Ascending aorta (tissue), 2 donors: ENCODE data around the gene DDX20. TPM values are rescaled to one million over a fixed set of nuclear protein-coding genes. Genes with fewer than 3 reads are reported as not detected.

ENCODE experiments used
- DNase-seq, 2 donors: peaks; one replicate each; pipeline ENCODE4 v3.0.0-alpha.2; 2019; ENCODE audit warnings: low spot score in 2 of 2
- H3K27ac ChIP-seq, 2 donors: fragments of 200-600 bp; sonication (generic); one replicate each; pipeline ENCODE4 v1.5.1; 2016 to 2017; ENCODE audit warnings: mild to moderate bottlenecking in 1 of 2
- H3K27me3 ChIP-seq: fragments of 200-600 bp; sonication (generic); one replicate; pipeline ENCODE4 v1.5.1; 2017
- H3K36me3 ChIP-seq, 2 donors: fragments of 200-600 bp; sonication (generic); one replicate each; pipeline ENCODE4 v1.5.1; 2016
- H3K4me1 ChIP-seq, 2 donors: fragments of 200-600 bp; sonication (generic); one replicate each; pipeline ENCODE4 v1.5.1; 2016 to 2017; ENCODE audit warnings: mild to moderate bottlenecking in 1 of 2
- H3K4me3 ChIP-seq, 2 donors: fragments of 200-600 bp; sonication (generic); one replicate each; pipeline ENCODE4 v1.5.1; 2016 to 2017; ENCODE audit warnings: mild to moderate bottlenecking in 1 of 2
- H3K9me3 ChIP-seq, 2 donors: fragments of 200-600 bp; sonication (generic); one replicate each; pipeline ENCODE4 v1.5.1; 2016
- CTCF ChIP-seq, 3 experiments: fragments of 200-600 bp in 2 of 3; fragments of 450-650 bp in 1 of 3; sonication (generic) in 2 of 3; IDR thresholded peaks; one replicate each; pipeline ENCODE4 v1.5.1; 2016 to 2019; ENCODE audit warnings: antibody characterized with exemption in 3 of 3, mild to moderate bottlenecking in 1 of 3, moderate library complexity in 1 of 3
- intact Hi-C: fragments of 100-400 bp; cut with DNase I; formaldehyde crosslinking; loops from one replicate; pipeline ENCODE4 v1.15.1; 2023
- total RNA-seq: library from RNA; depleted of rRNA; stranded (reverse); fragments of >200 nt; gene quantifications from one replicate; pipeline ENCODE4 v1.1.0, GENCODE V29; 2016

The DDX20 gene
- total RNA-seq, 1 donor from 2014 or later, result 11.3 TPM

- Histone ChIP-seq H3K27me3 (no peaks in the 10 kb centered on the region), H3K36me3 (peaks cover 15 to 16% of the 10 kb centered on the region in 2 donors), H3K4me3 (no peak overlapping the region), H3K4me1 (no peaks in the 10 kb centered on the region), H3K27ac (no peak overlapping the region), H3K9me3 (no peaks in the 10 kb centered on the region)
- no peak for DNase-seq
- no peak for TF ChIP-seq CTCF (IDR thresholded peaks at IDR 0.05)
- intact Hi-C loops, result loop anchor here (10.0 kb wide), 1 partner anchor 546 kb away; the partner anchor contains the start of gene CHI3L2
These were observed 15.2 kb downstream of the DDX20 start for GRCh38 chr1:111770916-111771315.

GRCh38 chr1:111775966-111776365 lies 20.3 kb downstream of the DDX20 start:
- Histone ChIP-seq H3K27me3 (no peaks in the 10 kb centered on the region), H3K4me3 (no peak overlapping the region), H3K9me3 (no peaks in the 10 kb centered on the region), H3K36me3 (peaks cover 0 to 10% of the 10 kb centered on the region in 2 donors), H3K4me1 (no peaks in the 10 kb centered on the region), H3K27ac (no peak overlapping the region)
- no peak for DNase-seq
- intact Hi-C loops, result loop anchor here (10.0 kb wide), 1 partner anchor 551 kb away; the partner anchor contains the start of gene CHI3L2
- no peak for TF ChIP-seq CTCF (IDR thresholded peaks at IDR 0.05)

- no peaks in the 10 kb centered on the region for H3K9me3 ChIP-seq
- peaks cover 0 to 10% of the 10 kb centered on the region in 2 donors for H3K36me3 ChIP-seq
- no peaks in the 10 kb centered on the region for H3K27me3 ChIP-seq
- H3K4me3 ChIP-seq, result no peak overlapping the region
- H3K4me1 ChIP-seq, result no peaks in the 10 kb centered on the region
- intact Hi-C loops, result loop anchor here (10.0 kb wide), 1 partner anchor 552 kb away; the partner anchor contains the start of gene CHI3L2
- TF ChIP-seq CTCF (IDR thresholded peaks at IDR 0.05), result no peak
- H3K27ac ChIP-seq, result no peak overlapping the region
- DNase-seq, result no peak
These were observed 20.7 kb downstream of the DDX20 start for GRCh38 chr1:111776391-111776790.

- Histone ChIP-seq H3K4me1 (no peaks in the 10 kb centered on the region), H3K27me3 (no peaks in the 10 kb centered on the region), H3K9me3 (no peaks in the 10 kb centered on the region), H3K4me3 (no peak overlapping the region), H3K27ac (no peak overlapping the region), H3K36me3 (peaks cover 0 to 10% of the 10 kb centered on the region in 2 donors)
- intact Hi-C loops, result loop anchor here (10.0 kb wide), 1 partner anchor 552 kb away; the partner anchor contains the start of gene CHI3L2
- no peak for TF ChIP-seq CTCF (IDR thresholded peaks at IDR 0.05)
- no peak for DNase-seq
These were observed 21.2 kb downstream of the DDX20 start for GRCh38 chr1:111776861-111777260.

- intact Hi-C loops, result loop anchor here (10.0 kb wide), 1 partner anchor 552 kb away; the partner anchor contains the start of gene CHI3L2
- peaks cover 0 to 10% of the 10 kb centered on the region in 2 donors for H3K36me3 ChIP-seq
These were observed 21.6 kb downstream of the DDX20 start for GRCh38 chr1:111777301-111777700.

More at GRCh38 chr1:111777301-111777700, 21.6 kb downstream of the DDX20 start:
- no peaks in the 10 kb centered on the region for H3K4me1 ChIP-seq
- no peaks in the 10 kb centered on the region for H3K27me3 ChIP-seq
- no peak overlapping the region for H3K27ac ChIP-seq
- no peak overlapping the region for H3K4me3 ChIP-seq
- no peaks in the 10 kb centered on the region for H3K9me3 ChIP-seq
- DNase-seq, result no peak
- no peak for TF ChIP-seq CTCF (IDR thresholded peaks at IDR 0.05)
